ENCODE data around the gene PPM1E. TPM values are rescaled to one million over a fixed set of nuclear protein-coding genes. Genes with fewer than 3 reads are reported as not detected.
"Not testable (repeated sequence)": the region's sequence is repeated elsewhere in the genome, so short reads cannot be mapped to it uniquely, and the experiment has no call there.

The PPM1E gene
- total RNA-seq, 2 donors from 2014 or later = 0.05 to 0.32 TPM

DNA sequence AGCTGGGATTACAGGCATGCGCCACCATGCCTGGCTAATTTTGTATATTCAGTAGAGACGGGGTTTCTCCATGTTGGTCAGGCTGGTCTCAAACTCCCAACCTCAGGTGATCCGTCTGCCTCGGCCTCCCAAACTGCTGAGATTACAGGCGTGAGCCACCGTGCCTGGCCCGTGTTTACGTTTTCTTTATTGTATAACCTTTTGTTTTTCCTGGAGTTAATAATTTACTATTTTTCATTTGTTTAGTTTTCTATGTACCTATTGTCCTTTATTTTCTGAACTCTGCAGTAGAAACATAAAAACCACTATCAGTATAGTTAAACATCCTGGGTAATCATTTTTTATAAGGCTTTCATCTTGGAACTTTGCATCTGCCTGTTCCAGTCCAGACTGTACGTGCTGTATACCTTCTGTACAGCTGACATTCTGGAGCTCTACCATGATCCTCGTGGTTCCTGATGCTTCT, 73.6 kb downstream of the PPM1E start:
- H3K9ac ChIP-seq (ENCODE audit: low read depth in 2 of 2, low read length in 2 of 2) = no peak overlapping the region
- intact Hi-C loops (cut with DNase I) = no loop called here
- H3K27ac ChIP-seq = no peak overlapping the region
- no peaks in the 10 kb centered on the region for H3K36me3 ChIP-seq
- H3K27me3 ChIP-seq = no peaks in the 10 kb centered on the region
- H3K9me3 ChIP-seq = no peaks in the 10 kb centered on the region
- peak; percentile 24 for DNase-seq
- H3K4me1 ChIP-seq = no peaks in the 10 kb centered on the region
- TF ChIP-seq, protein P1, sequence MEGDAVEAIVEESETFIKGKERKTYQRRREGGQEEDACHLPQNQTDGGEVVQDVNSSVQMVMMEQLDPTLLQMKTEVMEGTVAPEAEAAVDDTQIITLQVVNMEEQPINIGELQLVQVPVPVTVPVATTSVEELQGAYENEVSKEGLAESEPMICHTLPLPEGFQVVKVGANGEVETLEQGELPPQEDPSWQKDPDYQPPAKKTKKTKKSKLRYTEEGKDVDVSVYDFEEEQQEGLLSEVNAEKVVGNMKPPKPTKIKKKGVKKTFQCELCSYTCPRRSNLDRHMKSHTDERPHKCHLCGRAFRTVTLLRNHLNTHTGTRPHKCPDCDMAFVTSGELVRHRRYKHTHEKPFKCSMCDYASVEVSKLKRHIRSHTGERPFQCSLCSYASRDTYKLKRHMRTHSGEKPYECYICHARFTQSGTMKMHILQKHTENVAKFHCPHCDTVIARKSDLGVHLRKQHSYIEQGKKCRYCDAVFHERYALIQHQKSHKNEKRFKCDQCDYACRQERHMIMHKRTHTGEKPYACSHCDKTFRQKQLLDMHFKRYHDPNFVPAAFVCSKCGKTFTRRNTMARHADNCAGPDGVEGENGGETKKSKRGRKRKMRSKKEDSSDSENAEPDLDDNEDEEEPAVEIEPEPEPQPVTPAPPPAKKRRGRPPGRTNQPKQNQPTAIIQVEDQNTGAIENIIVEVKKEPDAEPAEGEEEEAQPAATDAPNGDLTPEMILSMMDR (IDR thresholded peaks at IDR 0.05) = no peak
- H3K4me3 ChIP-seq = no peak overlapping the region

- intact Hi-C loops (cut with DNase I) = no loop called here
- TF ChIP-seq, protein P1 (IDR thresholded peaks at IDR 0.05) = no peak
- no peaks in the 10 kb centered on the region for H3K36me3 ChIP-seq
- no peaks in the 10 kb centered on the region for H3K27me3 ChIP-seq
- DNase-seq = no peak
- H3K9ac ChIP-seq (ENCODE audit: low read depth in 2 of 2, low read length in 2 of 2) = no peak overlapping the region
- H3K4me3 ChIP-seq = no peak overlapping the region
- H3K4me1 ChIP-seq = no peaks in the 10 kb centered on the region
- H3K27ac ChIP-seq = no peak overlapping the region
- no peaks in the 10 kb centered on the region for H3K9me3 ChIP-seq
These were observed 76.1 kb downstream of the PPM1E start for GRCh38 chr17:58831780-58832179.

GRCh38 chr17:58832514-58832913, 76.9 kb downstream of the PPM1E start:
- Histone ChIP-seq H3K27ac (no peak overlapping the region), H3K4me1 (no peaks in the 10 kb centered on the region), H3K4me3 (no peak overlapping the region), H3K9ac (ENCODE audit: low read depth in 2 of 2, low read length in 2 of 2) (no peak overlapping the region), H3K27me3 (no peaks in the 10 kb centered on the region), H3K36me3 (no peaks in the 10 kb centered on the region), H3K9me3 (no peaks in the 10 kb centered on the region)
- no peak for DNase-seq
- intact Hi-C loops (cut with DNase I) = no loop called here
- TF ChIP-seq, protein P1 (IDR thresholded peaks at IDR 0.05) = no peak

DNA sequence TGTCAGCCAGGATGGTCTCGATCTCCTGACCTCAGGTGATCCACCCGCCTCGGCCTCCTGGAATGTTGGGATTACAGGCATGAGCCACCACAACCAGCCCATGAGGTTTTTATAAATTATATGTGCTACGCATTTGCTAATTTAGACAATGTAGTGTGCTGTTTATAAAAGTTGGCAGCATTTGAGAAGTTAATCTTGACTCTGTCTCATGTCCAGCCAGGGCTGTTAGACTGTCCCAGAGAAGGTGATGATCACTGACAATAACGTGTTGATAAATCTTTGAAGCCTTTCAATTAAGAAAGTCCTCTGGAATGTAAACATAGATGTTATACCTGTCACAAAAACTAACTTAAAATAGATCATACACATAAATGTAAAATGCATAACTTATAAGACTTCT, 82.0 kb downstream of the PPM1E start:
- no peak for DNase-seq
- Histone ChIP-seq H3K4me3 (no peak overlapping the region), H3K27me3 (no peaks in the 10 kb centered on the region), H3K4me1 (no peaks in the 10 kb centered on the region), H3K9me3 (no peaks in the 10 kb centered on the region), H3K27ac (no peak overlapping the region), H3K36me3 (no peaks in the 10 kb centered on the region), H3K9ac (ENCODE audit: low read depth in 2 of 2, low read length in 2 of 2) (no peak overlapping the region)
- intact Hi-C loops (cut with DNase I) = no loop called here
- TF ChIP-seq, protein P1 (IDR thresholded peaks at IDR 0.05) = no peak

GRCh38 chr17:58840820-58841612, 85.4 kb downstream of the PPM1E start:
- H3K36me3 ChIP-seq = no peaks in the 10 kb centered on the region
- no peak overlapping the region for H3K9ac ChIP-seq (ENCODE audit: low read depth in 2 of 2, low read length in 2 of 2)
- H3K27ac ChIP-seq = no peak overlapping the region
- no peak overlapping the region for H3K4me3 ChIP-seq
- H3K27me3 ChIP-seq = no peaks in the 10 kb centered on the region
- DNase-seq = no peak
- no peaks in the 10 kb centered on the region for H3K9me3 ChIP-seq
- H3K4me1 ChIP-seq = no peaks in the 10 kb centered on the region
- TF ChIP-seq, protein P1 (IDR thresholded peaks at IDR 0.05) = no peak
- intact Hi-C loops (cut with DNase I) = no loop called here

- H3K9ac ChIP-seq (ENCODE audit: low read depth in 2 of 2, low read length in 2 of 2); H3K36me3 ChIP-seq; H3K9me3 ChIP-seq; intact Hi-C loops (cut with DNase I); H3K27ac ChIP-seq; DNase-seq; H3K27me3 ChIP-seq; H3K4me1 ChIP-seq; H3K4me3 ChIP-seq: not testable (repeated sequence)
These were observed 90.8 kb downstream of the PPM1E start for GRCh38 chr17:58846413-58846812.

DNA sequence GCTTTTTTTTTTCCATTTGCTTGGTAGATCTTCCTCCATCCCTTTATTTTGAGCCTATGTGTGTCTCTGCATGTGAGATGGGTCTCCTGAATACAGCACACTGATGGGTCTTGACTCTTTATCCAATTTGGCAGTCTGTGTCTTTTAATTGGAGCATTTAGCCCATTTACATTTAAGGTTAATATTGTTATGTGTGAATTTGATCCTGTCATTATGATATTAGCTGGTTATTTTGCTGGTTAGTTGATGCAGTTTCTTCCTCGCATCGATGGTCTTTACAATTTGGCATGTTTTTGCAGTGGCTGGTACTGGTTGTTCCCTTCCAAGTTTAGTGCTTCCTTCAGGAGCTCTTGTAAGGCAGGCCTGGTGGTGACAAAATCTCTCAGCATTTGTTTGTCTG, 94.5 kb downstream of the PPM1E start:
- H3K9me3 ChIP-seq; H3K27me3 ChIP-seq; H3K36me3 ChIP-seq; DNase-seq; H3K4me1 ChIP-seq; H3K9ac ChIP-seq (ENCODE audit: low read depth in 2 of 2, low read length in 2 of 2); intact Hi-C loops (cut with DNase I); H3K27ac ChIP-seq; H3K4me3 ChIP-seq: not testable (repeated sequence)

All from colonic mucosa (tissue), 4 donors.